ENCODE data around the gene UGT1A4. TPM values are rescaled to one million over a fixed set of nuclear protein-coding genes. Genes with fewer than 3 reads are reported as not detected.

The UGT1A4 gene
- total and polyA plus RNA-seq, 2 of the 8 experiments (the other 6 are each of a cell fraction or from before 2014, with no cell fraction given) = not detected

DNA sequence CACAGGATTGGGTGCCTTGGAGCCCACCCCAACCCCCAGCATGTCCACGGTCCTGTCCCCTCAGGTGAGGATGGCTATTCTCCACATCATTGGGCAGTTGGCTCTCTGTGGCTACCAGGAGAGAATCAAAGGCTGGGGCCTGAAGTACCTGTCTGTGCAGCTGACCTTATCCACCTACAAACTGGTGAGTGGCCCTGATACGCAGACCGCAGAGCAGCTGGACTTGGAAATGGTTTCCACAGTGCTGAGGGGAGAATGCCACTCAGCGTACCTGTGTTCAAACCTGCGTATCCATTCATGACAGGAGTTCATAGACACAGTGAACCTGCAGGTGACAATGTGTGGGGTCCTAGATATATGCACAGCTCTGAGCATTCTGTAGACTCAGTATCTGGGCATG lies 81.2 kb downstream of the UGT1A4 start (continued):
- TF ChIP-seq, protein P1, sequence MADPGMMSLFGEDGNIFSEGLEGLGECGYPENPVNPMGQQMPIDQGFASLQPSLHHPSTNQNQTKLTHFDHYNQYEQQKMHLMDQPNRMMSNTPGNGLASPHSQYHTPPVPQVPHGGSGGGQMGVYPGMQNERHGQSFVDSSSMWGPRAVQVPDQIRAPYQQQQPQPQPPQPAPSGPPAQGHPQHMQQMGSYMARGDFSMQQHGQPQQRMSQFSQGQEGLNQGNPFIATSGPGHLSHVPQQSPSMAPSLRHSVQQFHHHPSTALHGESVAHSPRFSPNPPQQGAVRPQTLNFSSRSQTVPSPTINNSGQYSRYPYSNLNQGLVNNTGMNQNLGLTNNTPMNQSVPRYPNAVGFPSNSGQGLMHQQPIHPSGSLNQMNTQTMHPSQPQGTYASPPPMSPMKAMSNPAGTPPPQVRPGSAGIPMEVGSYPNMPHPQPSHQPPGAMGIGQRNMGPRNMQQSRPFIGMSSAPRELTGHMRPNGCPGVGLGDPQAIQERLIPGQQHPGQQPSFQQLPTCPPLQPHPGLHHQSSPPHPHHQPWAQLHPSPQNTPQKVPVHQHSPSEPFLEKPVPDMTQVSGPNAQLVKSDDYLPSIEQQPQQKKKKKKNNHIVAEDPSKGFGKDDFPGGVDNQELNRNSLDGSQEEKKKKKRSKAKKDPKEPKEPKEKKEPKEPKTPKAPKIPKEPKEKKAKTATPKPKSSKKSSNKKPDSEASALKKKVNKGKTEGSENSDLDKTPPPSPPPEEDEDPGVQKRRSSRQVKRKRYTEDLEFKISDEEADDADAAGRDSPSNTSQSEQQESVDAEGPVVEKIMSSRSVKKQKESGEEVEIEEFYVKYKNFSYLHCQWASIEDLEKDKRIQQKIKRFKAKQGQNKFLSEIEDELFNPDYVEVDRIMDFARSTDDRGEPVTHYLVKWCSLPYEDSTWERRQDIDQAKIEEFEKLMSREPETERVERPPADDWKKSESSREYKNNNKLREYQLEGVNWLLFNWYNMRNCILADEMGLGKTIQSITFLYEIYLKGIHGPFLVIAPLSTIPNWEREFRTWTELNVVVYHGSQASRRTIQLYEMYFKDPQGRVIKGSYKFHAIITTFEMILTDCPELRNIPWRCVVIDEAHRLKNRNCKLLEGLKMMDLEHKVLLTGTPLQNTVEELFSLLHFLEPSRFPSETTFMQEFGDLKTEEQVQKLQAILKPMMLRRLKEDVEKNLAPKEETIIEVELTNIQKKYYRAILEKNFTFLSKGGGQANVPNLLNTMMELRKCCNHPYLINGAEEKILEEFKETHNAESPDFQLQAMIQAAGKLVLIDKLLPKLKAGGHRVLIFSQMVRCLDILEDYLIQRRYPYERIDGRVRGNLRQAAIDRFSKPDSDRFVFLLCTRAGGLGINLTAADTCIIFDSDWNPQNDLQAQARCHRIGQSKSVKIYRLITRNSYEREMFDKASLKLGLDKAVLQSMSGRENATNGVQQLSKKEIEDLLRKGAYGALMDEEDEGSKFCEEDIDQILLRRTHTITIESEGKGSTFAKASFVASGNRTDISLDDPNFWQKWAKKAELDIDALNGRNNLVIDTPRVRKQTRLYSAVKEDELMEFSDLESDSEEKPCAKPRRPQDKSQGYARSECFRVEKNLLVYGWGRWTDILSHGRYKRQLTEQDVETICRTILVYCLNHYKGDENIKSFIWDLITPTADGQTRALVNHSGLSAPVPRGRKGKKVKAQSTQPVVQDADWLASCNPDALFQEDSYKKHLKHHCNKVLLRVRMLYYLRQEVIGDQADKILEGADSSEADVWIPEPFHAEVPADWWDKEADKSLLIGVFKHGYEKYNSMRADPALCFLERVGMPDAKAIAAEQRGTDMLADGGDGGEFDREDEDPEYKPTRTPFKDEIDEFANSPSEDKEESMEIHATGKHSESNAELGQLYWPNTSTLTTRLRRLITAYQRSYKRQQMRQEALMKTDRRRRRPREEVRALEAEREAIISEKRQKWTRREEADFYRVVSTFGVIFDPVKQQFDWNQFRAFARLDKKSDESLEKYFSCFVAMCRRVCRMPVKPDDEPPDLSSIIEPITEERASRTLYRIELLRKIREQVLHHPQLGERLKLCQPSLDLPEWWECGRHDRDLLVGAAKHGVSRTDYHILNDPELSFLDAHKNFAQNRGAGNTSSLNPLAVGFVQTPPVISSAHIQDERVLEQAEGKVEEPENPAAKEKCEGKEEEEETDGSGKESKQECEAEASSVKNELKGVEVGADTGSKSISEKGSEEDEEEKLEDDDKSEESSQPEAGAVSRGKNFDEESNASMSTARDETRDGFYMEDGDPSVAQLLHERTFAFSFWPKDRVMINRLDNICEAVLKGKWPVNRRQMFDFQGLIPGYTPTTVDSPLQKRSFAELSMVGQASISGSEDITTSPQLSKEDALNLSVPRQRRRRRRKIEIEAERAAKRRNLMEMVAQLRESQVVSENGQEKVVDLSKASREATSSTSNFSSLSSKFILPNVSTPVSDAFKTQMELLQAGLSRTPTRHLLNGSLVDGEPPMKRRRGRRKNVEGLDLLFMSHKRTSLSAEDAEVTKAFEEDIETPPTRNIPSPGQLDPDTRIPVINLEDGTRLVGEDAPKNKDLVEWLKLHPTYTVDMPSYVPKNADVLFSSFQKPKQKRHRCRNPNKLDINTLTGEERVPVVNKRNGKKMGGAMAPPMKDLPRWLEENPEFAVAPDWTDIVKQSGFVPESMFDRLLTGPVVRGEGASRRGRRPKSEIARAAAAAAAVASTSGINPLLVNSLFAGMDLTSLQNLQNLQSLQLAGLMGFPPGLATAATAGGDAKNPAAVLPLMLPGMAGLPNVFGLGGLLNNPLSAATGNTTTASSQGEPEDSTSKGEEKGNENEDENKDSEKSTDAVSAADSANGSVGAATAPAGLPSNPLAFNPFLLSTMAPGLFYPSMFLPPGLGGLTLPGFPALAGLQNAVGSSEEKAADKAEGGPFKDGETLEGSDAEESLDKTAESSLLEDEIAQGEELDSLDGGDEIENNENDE (IDR thresholded peaks at IDR 0.05; ENCODE audit: insufficient replicate concordance, low read length) = no peak
- TF ChIP-seq YY1 (IDR thresholded peaks at IDR 0.05; ENCODE audit: low read depth, low read length) = no peak
- no peak for TF ChIP-seq TCF12 (IDR thresholded peaks at IDR 0.05; ENCODE audit: low read depth, low read length)
- TF ChIP-seq POLR2AphosphoS5 (IDR thresholded peaks at IDR 0.05; ENCODE audit: low read depth, low read length) = no peak
- no peak for TF ChIP-seq RAD21 (IDR thresholded peaks at IDR 0.05 in 1 of 2, conservative IDR thresholded peaks at IDR 0.05 in 1 of 2; ENCODE audit: low read depth in 2 of 2, low read length in 2 of 2)
- TF ChIP-seq SIN3A (conservative IDR thresholded peaks at IDR 0.05 in 1 of 2, IDR thresholded peaks at IDR 0.05 in 1 of 2; ENCODE audit: low read depth in 1 of 2, low read length in 2 of 2) = no peak
- no peak for TF ChIP-seq BCL11A (IDR thresholded peaks at IDR 0.05; ENCODE audit: low read depth in 2 of 2, low read length in 2 of 2)
- no peak for TF ChIP-seq JUN (IDR thresholded peaks at IDR 0.05; ENCODE audit: low read depth, low read length)
- TF ChIP-seq HDAC6 (IDR thresholded peaks at IDR 0.05; ENCODE audit: low read depth, low read length) = no peak
- no peak for TF ChIP-seq RBBP5 (IDR thresholded peaks at IDR 0.05; ENCODE audit: borderline replicate concordance, low read depth, low read length)
- TF ChIP-seq, protein P2, sequence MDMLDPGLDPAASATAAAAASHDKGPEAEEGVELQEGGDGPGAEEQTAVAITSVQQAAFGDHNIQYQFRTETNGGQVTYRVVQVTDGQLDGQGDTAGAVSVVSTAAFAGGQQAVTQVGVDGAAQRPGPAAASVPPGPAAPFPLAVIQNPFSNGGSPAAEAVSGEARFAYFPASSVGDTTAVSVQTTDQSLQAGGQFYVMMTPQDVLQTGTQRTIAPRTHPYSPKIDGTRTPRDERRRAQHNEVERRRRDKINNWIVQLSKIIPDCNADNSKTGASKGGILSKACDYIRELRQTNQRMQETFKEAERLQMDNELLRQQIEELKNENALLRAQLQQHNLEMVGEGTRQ (IDR thresholded peaks at IDR 0.05; ENCODE audit: low read length) = no peak
